Adrenal gland (tissue), 5 donors: ENCODE results near the gene HMCN2.

Experiments
- POLR2A ChIP-seq, 2 donors: fragments of 450-650 bp; IDR thresholded peaks; one replicate each; pipeline ENCODE4 v1.6.1; 2017; ENCODE audit warnings: antibody characterized with exemption in 2 of 2, mild to moderate bottlenecking in 2 of 2, moderate library complexity in 1 of 2
- TF ChIP-seq, protein P1 (sequence below), 6 experiments: fragments of 450-650 bp in 4 of 6; fragments of 200-600 bp in 2 of 6; sonication (generic) in 1 of 6; IDR thresholded peaks; 1 replicate in 5 of 6; 2 replicates in 1 of 6; pipeline versions ENCODE4 v1.5.1 to v1.8.0; 2016 to 2021; ENCODE audit warnings: antibody characterized with exemption in 6 of 6, mild to moderate bottlenecking in 2 of 6, moderate library complexity in 1 of 6
- donor health status: DM: no; HTN: no; CAD: no.

DNA sequence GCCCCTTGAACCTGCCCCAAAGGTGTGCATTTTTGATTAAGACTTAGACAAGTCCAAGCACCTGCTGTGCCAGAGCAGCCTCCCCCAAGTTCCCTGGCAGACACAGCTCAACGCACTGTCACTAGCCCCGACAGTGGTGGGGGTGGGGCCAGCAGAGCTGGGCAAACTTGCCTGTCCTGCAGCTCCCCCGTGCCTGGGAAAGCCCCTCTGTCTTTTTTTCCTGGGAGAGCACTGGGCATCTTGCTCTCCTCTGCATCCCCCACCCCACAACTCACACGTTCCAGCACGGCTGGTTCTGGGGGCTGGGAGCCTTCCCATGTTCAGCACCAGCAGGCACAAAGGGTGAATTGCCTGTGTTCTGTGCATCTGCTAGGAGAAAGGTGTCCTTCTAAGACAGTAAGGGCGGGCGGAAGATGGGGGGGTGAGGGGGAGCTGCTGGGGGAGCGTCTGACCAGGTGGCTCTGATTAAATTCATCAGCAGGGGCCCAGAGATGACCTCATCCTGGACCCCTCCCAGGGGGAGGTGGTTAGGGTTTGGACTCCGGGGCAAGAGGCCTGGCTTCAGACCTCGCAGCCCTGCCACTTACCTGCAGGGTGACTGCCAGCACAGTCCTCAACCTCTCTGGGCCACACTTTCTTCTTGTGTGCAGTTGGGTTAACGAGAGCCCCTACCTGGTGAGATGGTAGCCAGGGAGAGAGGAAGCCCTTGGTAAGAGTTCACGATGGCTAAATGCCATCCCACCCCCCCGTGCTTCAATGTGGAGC is 23.5 kb downstream of the HMCN2 start:
- TF ChIP-seq, protein P1, sequence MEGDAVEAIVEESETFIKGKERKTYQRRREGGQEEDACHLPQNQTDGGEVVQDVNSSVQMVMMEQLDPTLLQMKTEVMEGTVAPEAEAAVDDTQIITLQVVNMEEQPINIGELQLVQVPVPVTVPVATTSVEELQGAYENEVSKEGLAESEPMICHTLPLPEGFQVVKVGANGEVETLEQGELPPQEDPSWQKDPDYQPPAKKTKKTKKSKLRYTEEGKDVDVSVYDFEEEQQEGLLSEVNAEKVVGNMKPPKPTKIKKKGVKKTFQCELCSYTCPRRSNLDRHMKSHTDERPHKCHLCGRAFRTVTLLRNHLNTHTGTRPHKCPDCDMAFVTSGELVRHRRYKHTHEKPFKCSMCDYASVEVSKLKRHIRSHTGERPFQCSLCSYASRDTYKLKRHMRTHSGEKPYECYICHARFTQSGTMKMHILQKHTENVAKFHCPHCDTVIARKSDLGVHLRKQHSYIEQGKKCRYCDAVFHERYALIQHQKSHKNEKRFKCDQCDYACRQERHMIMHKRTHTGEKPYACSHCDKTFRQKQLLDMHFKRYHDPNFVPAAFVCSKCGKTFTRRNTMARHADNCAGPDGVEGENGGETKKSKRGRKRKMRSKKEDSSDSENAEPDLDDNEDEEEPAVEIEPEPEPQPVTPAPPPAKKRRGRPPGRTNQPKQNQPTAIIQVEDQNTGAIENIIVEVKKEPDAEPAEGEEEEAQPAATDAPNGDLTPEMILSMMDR (IDR thresholded peaks at IDR 0.05), result no peak
- TF ChIP-seq POLR2A (IDR thresholded peaks at IDR 0.05), result no peak
